CD4-positive, CD25-positive, alpha-beta regulatory T cell (primary cell): ENCODE measurements around the gene ADAMTSL5. TPM values are rescaled to one million over a fixed set of nuclear protein-coding genes. Genes with fewer than 3 reads are reported as not detected.
"Not testable (repeated sequence)": the region's sequence is repeated elsewhere in the genome, so short reads cannot be mapped to it uniquely, and the experiment has no call there.

ENCODE experiments used
- ATAC-seq, 2 donors: fragments of 150-1000 bp; cut with Tn5 transposase; one replicate each; pipeline ENCODE4 v1.10.0; 2021; ENCODE audit warnings: low read depth in 2 of 2, moderate number of reproducible peaks in 2 of 2, moderate library complexity in 1 of 2
- DNase-seq, 3 donors: peaks; one replicate each; pipeline versions ENCODE4 v3.0.0 to v3.0.0-alpha.2; 2012 to 2022; ENCODE audit warnings: mixed read lengths in 1 of 3
- H3K27ac ChIP-seq: one replicate; pipeline ENCODE4 v1.7.0; 2013; ENCODE audit warnings: mild to moderate bottlenecking, low read length; ENCODE audit not compliant: insufficient read depth, poor library complexity, severe bottlenecking
- H3K27me3 ChIP-seq: one replicate; pipeline ENCODE4 v1.7.0; 2013; ENCODE audit warnings: low read length; ENCODE audit not compliant: control insufficient read depth, insufficient read depth
- H3K36me3 ChIP-seq: one replicate; pipeline ENCODE4 v1.7.0; 2013; ENCODE audit warnings: mild to moderate bottlenecking, low read length, moderate library complexity; ENCODE audit not compliant: control insufficient read depth, insufficient read depth
- H3K4me1 ChIP-seq: 2 replicates; pipeline ENCODE4 v1.7.0; 2013; ENCODE audit warnings: mild to moderate bottlenecking, low read length; ENCODE audit not compliant: insufficient read depth, control insufficient read depth, poor library complexity, severe bottlenecking
- H3K4me3 ChIP-seq: one replicate; pipeline ENCODE4 v1.7.0; 2013; ENCODE audit warnings: low read depth, mild to moderate bottlenecking, low read length, moderate library complexity
- H3K9me3 ChIP-seq, 2 experiments: 1 replicate in 1 of 2; 2 replicates in 1 of 2; pipeline ENCODE4 v1.7.0; 2013; ENCODE audit warnings: low read length in 2 of 2, mild to moderate bottlenecking in 1 of 2, moderate library complexity in 1 of 2; ENCODE audit not compliant: control insufficient read depth in 2 of 2
- H3K27ac Mint-ChIP-seq, 3 donors: one replicate each; pipeline ENCODE4 v1.8.0; 2020 to 2022; ENCODE audit warnings: mild to moderate bottlenecking in 3 of 3, mixed read lengths in 3 of 3, moderate library complexity in 2 of 3
- H3K27me3 Mint-ChIP-seq: one replicate; pipeline ENCODE4 v1.8.0; 2022; ENCODE audit warnings: mild to moderate bottlenecking, mixed read lengths
- H3K36me3 Mint-ChIP-seq: one replicate; pipeline ENCODE4 v1.8.0; 2020; ENCODE audit warnings: mixed read lengths
- H3K4me1 Mint-ChIP-seq, 4 donors: one replicate each; pipeline ENCODE4 v1.8.0; 2020 to 2022; ENCODE audit warnings: mixed read lengths in 4 of 4, mild to moderate bottlenecking in 1 of 4
- H3K4me3 Mint-ChIP-seq, 4 donors: one replicate each; pipeline ENCODE4 v1.8.0; 2020 to 2022; ENCODE audit warnings: mild to moderate bottlenecking in 4 of 4, mixed read lengths in 4 of 4, moderate library complexity in 3 of 4
- H3K9me3 Mint-ChIP-seq, 7 donors: one replicate each; pipeline ENCODE4 v1.8.0; 2020 to 2022; ENCODE audit warnings: mixed read lengths in 7 of 7, mild to moderate bottlenecking in 3 of 7, moderate library complexity in 2 of 7
- polyA plus RNA-seq, 4 donors: library from polyadenylated mRNA; unstranded; fragments of 300-500 nt; fragmentation: Illumina TruSeq; gene quantifications; one replicate each; pipeline ENCODE4 v1.2.3, GENCODE V29; 2021
- total RNA-seq: library from RNA; stranded (reverse); gene quantifications from one replicate; pipeline ENCODE4 v1.2.3, GENCODE V29; 2022

The ADAMTSL5 gene
- total and polyA plus RNA-seq, 5 donors from 2014 or later, result 0.29 to 3.3 (median 2.1) TPM

DNA sequence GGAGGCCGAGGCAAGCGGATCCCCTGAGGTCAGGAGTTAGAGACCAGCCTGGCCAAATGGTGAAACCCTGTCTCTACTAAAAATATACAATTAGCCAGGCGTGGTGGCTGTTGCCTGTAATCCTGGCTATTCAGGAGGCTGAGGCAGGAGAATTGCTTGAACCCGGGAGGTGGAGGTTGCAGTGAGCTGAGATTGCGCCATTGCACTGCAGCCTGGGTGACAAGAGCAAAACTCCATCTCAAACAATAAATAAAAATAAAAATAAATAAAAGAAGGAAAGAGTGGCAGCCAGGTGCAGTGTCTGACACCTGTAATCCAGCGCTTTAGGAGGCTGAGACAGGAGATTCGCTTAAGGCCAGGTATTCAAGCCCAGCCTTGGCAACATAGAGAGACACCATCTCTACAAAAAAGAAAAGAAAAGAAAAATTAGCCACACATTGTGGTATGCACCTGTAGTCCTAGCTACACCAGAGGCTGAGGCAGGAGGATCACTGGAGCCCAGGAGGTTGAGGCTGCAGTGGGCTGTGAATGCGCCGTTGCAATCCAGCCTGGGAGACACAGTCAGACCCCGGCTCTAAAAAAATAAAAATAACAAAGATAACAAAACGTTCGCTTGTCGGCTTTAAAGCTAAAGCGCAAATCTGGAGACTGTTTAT lies 10.3 kb downstream of the ADAMTSL5 start:
- no peak overlapping the region for H3K4me3 ChIP-seq
- no peaks in the 10 kb centered on the region for H3K27me3 ChIP-seq
- peaks cover 0 to 14% (median 6%) of the 10 kb centered on the region in 4 donors for H3K4me1 Mint-ChIP-seq
- DNase-seq (no peak), ATAC-seq (no peak)
- peaks cover 8% of the 10 kb centered on the region for H3K27me3 Mint-ChIP-seq
- peaks cover 14% of the 10 kb centered on the region for H3K4me1 ChIP-seq
- H3K9me3 ChIP-seq, result no peaks in the 10 kb centered on the region
- H3K4me3 Mint-ChIP-seq, result peak overlapping the region in 1 of 4 donors; percentile 21
- H3K36me3 ChIP-seq, result no peaks in the 10 kb centered on the region
- peaks cover 0 to 4% (median 0%) of the 10 kb centered on the region in 7 donors for H3K9me3 Mint-ChIP-seq
- no peak overlapping the region for H3K27ac ChIP-seq
- no peak overlapping the region for H3K27ac Mint-ChIP-seq
- H3K36me3 Mint-ChIP-seq, result no peaks in the 10 kb centered on the region

DNA sequence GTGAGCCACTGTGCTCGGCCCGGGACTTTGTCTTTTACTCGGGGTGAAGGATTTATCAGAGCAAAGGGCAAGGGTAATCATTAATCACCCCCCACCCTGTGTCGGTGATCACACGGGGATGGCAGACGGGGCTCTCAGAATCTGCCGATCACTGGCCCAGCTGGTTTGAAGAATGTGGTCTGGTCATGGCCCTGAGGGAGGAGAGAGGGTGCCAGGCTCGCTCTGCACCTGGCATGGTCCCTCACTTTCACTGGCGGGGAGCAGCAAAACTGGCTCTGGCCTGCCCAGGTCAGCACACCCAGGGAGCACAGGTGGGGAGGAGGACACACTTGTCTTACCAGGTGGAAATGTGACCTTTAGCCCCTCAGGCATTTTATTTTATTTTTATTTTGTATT lies 11.6 kb downstream of the ADAMTSL5 start:
- ATAC-seq, result no peak
- no peaks in the 10 kb centered on the region for H3K9me3 ChIP-seq
- H3K36me3 Mint-ChIP-seq, result no peaks in the 10 kb centered on the region

DNA sequence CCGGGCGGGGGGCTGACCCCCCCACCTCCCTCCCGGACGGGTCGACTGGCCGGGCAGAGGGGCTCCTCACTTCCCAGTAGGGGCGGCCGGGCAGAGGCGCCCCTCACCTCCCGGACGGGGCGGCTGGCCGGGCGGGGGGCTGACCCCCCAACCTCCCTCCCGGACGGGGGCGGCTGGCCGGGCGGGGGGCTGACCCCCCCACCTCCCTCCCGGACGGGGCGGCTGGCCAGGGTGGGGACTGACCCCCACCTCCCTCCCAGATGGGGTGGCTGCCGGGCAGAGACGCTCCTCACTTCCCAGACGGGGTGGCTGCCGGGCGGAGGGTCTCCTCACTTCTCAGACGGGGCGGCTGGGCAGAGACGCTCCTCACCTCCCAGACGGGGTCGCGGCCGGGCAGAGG lies 13.6 kb downstream of the ADAMTSL5 start:
- not testable (repeated sequence) for H3K4me3 Mint-ChIP-seq, H3K9me3 ChIP-seq, H3K9me3 Mint-ChIP-seq, ATAC-seq, H3K36me3 Mint-ChIP-seq, H3K27ac Mint-ChIP-seq, DNase-seq, H3K4me3 ChIP-seq, H3K36me3 ChIP-seq, H3K27me3 Mint-ChIP-seq, H3K27ac ChIP-seq, H3K4me1 ChIP-seq, H3K27me3 ChIP-seq, H3K4me1 Mint-ChIP-seq

More for the DNA sequence above, 11.6 kb downstream of the ADAMTSL5 start:
- no peak overlapping the region for H3K27ac Mint-ChIP-seq
- H3K4me3 ChIP-seq, result no peak overlapping the region
- DNase-seq, result no peak
- H3K4me1 ChIP-seq, result peaks cover 8% of the 10 kb centered on the region
- no peak overlapping the region for H3K27ac ChIP-seq
- H3K4me3 Mint-ChIP-seq, result no peak overlapping the region
- H3K27me3 ChIP-seq, result no peaks in the 10 kb centered on the region
- no peaks in the 10 kb centered on the region for H3K36me3 ChIP-seq
- H3K27me3 Mint-ChIP-seq, result peaks cover 7% of the 10 kb centered on the region
- peaks cover 0 to 4% (median 0%) of the 10 kb centered on the region in 7 donors for H3K9me3 Mint-ChIP-seq
- H3K4me1 Mint-ChIP-seq, result peaks cover 0 to 8% (median 3%) of the 10 kb centered on the region in 4 donors

DNA sequence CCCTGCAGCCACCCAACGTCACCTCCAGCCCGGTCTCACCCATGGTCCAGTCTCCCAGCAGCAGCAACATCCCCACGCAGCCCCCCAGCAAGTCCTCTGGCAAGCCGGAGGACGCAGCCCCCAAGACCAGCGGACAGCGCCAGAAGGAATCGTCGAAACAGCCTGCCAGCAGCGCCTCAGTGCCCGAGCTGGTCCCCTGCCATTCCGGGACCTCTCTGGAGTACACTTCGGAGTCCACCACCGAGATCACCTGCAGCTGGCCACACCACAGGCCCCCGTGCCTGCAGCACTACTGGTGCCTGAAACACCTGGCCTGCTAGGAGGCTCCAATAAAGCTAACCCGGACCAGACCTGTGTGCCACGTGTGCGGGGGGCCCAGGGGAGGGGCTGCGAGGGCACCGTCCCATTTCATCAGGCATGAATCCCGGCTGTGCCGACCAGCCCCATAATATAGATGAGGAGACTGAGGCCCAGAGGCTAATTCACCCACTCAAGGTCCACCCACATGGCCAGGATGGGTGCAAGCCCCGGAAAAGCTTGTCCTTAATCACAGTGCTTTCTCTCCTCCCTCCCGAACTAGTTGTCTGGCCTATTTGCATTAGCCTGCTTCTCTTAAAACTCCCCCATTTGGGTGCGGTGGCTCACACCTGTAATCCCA lies 15.1 kb downstream of the ADAMTSL5 start:
- Mint-ChIP-seq H3K4me1 (peaks cover 0 to 1% (median 0%) of the 10 kb centered on the region in 4 donors), H3K27me3 (peaks cover 4% of the 10 kb centered on the region), H3K36me3 (no peaks in the 10 kb centered on the region), H3K4me3 (peak overlapping the region in 1 of 4 donors; percentile 15), H3K9me3 (peaks cover 0 to 2% (median 0%) of the 10 kb centered on the region in 7 donors), H3K27ac (no peak overlapping the region)
- Histone ChIP-seq H3K4me3 (no peak overlapping the region), H3K36me3 (no peaks in the 10 kb centered on the region), H3K27ac (no peak overlapping the region), H3K4me1 (no peaks in the 10 kb centered on the region), H3K9me3 (no peaks in the 10 kb centered on the region), H3K27me3 (no peaks in the 10 kb centered on the region)
- no peak for DNase-seq
- ATAC-seq, result no peak

DNA sequence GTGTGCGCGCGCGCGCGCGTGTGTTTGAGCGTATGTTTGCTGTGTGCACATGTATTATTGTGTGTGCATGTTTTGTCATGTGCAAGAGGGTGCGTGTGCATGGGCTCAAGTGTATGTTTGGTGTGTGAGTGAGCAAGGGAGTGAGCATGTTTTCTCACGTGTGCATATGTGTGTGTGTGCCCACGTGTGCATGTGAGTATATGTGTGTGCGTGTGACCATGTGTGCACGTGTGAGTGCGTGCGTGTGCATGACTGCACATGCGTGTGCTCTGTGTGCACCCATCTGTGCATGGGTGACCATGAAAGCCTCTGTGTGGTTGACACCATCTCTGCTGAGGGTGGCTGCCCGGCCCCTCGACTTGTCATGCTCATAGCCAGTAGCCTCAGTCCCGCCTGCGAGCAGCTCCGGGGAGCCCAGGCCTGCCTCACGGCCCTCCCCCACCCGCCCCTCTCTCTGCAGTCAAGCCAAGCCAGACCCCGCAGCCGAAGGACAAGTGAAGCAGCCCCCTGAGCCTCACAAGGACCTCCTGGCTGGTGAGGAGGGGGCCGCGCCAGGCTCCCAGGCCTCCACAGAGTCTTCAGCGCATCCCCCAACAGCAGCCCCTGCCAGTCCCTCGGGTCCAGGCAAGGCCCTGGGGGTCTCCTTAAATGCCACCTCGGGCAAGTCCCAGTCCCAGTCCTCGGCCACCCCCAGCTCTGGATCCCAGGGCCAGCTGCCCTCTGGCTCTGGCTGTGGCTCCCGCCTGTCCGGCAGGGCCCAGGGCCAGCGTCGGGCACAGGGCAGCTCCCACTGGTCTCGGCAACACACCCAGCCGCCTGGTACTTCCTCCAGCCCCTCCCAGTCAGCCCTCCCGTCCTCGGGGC lies 15.9 kb downstream of the ADAMTSL5 start:
- H3K27ac Mint-ChIP-seq, result no peak overlapping the region
- peaks cover 0 to 1% (median under 1%) of the 10 kb centered on the region in 4 donors for H3K4me1 Mint-ChIP-seq
- no peak overlapping the region for H3K4me3 Mint-ChIP-seq
- Histone ChIP-seq H3K4me3 (no peak overlapping the region), H3K27me3 (no peaks in the 10 kb centered on the region), H3K4me1 (no peaks in the 10 kb centered on the region), H3K9me3 (no peaks in the 10 kb centered on the region), H3K27ac (no peak overlapping the region), H3K36me3 (no peaks in the 10 kb centered on the region)
- H3K36me3 Mint-ChIP-seq, result no peaks in the 10 kb centered on the region
- H3K9me3 Mint-ChIP-seq, result no peaks in the 10 kb centered on the region
- ATAC-seq, result no peak
- DNase-seq, result no peak
- peaks cover 2% of the 10 kb centered on the region for H3K27me3 Mint-ChIP-seq

DNA sequence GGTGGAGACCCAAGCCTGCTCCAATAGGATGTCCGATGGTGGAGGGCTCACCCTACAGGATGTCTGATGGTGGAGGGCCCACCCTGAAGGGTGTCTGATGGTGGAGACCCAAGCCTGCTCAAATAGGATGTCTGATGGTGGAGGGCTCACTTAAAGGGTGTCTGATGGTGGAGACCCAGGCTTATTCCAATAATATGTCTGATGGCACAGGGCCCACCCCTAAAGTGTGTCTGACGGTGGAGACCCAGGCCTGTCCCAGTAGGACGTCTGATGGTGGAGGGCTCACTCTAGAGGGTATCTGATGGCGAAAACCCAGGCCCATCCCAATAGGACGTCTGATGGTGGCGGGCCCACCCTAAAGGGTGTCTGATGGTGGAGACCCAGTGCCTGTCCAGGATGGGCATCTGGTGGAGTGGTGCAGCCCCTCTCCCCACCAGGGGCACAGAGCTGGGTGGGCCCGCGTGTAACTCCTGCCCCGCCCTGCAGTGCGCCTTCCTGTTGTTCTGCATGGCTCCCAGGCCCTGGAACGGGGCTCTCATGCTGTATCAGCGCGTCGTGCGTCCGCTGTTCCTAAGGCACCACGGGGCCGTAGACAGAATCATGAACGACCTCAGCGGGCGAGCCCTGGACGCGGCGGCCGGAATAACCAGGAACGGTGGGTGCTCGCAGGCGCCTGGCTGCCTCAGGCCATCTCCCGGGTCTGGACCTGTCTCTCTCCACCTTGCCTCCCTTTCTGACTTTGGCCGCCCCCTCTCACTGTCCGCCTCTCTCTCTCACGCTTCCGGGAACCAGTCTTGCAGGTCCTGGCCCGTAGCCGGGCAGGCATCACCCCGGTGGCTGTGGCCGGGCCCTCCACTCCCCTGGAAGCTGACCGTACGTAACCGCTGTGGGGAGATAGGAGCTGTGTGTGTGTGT lies 16.8 kb downstream of the ADAMTSL5 start:
- Mint-ChIP-seq H3K4me3 (peak overlapping the region in 1 of 4 donors; percentile 74), H3K4me1 (peaks cover 0 to 5% (median 2%) of the 10 kb centered on the region in 4 donors), H3K27me3 (no peaks in the 10 kb centered on the region), H3K36me3 (no peaks in the 10 kb centered on the region), H3K27ac (no peak overlapping the region), H3K9me3 (no peaks in the 10 kb centered on the region)
- no peak overlapping the region for H3K4me3 ChIP-seq
- H3K27me3 ChIP-seq, result no peaks in the 10 kb centered on the region
- H3K36me3 ChIP-seq, result no peaks in the 10 kb centered on the region
- no peak for ATAC-seq
- H3K4me1 ChIP-seq, result peaks cover 8% of the 10 kb centered on the region
- no peak for DNase-seq
- no peak overlapping the region for H3K27ac ChIP-seq
- H3K9me3 ChIP-seq, result no peaks in the 10 kb centered on the region
